WI38 (cell line): ENCODE measurements around the gene CTPS2.

Source experiments
- H3K4me3 ChIP-seq: 2 replicates; pipeline ENCODE4 v1.5.1; 2011; ENCODE audit warnings: low read depth, mild to moderate bottlenecking, control low read depth, low read length
- TF ChIP-seq, protein P1 (sequence below): IDR thresholded peaks from 2 replicates; pipeline ENCODE4 v1.5.1; 2012; ENCODE audit warnings: low read depth, mild to moderate bottlenecking, control low read depth, low read length

The CTPS2 gene

DNA sequence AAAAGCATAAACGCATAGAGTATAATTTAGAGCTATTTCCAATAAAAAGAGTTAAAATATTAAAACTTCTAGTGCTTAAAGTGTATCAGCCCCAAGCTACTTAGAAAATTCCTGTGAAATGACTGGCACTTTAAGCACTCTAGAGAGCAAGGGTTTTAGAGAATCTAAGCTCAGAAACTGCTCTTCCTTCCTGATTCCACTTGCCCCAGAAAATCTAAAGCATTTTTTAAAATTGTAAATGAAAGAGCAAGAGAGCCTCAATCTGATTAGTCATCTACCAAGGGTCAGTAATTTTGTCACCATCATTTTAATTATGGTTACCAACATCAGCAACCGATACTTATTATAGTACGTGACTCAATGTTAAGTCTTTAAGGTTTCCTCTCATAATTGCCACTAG lies 25.0 kb downstream of the CTPS2 start:
- no peak overlapping the region for H3K4me3 ChIP-seq
- TF ChIP-seq, protein P1, sequence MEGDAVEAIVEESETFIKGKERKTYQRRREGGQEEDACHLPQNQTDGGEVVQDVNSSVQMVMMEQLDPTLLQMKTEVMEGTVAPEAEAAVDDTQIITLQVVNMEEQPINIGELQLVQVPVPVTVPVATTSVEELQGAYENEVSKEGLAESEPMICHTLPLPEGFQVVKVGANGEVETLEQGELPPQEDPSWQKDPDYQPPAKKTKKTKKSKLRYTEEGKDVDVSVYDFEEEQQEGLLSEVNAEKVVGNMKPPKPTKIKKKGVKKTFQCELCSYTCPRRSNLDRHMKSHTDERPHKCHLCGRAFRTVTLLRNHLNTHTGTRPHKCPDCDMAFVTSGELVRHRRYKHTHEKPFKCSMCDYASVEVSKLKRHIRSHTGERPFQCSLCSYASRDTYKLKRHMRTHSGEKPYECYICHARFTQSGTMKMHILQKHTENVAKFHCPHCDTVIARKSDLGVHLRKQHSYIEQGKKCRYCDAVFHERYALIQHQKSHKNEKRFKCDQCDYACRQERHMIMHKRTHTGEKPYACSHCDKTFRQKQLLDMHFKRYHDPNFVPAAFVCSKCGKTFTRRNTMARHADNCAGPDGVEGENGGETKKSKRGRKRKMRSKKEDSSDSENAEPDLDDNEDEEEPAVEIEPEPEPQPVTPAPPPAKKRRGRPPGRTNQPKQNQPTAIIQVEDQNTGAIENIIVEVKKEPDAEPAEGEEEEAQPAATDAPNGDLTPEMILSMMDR = no peak

DNA sequence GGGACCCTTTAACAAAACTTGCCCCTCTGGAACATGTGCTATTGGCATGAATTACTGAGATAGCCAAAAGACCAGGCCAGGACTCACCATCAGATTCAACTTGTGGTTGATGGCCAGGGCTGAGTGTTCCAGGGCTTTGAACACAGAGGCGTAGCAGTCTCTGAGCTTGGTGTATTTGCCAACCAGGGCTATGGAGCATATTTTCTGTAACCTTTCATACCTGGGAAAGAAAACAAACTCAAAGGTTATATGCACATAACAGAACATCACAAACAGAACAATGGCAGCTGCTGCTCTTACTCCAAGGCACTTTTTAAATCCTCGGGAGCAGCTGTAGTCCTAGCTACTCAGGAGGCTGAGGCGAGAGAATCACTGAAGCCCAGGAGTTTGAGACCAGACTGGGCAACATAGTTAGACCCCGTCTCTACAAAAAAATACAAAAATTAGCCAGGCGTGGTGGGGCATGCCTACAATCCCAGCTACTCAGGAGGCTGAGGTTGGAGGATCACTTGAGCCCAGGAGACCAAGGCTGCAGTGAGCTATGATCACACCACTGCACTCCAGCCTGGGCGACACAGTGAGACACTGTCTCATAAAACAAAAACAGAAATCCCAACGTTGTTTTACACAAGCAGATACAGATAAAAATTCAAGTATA lies 29.3 kb downstream of the CTPS2 start:
- H3K4me3 ChIP-seq = no peak overlapping the region
- TF ChIP-seq, protein P1 = no peak

DNA sequence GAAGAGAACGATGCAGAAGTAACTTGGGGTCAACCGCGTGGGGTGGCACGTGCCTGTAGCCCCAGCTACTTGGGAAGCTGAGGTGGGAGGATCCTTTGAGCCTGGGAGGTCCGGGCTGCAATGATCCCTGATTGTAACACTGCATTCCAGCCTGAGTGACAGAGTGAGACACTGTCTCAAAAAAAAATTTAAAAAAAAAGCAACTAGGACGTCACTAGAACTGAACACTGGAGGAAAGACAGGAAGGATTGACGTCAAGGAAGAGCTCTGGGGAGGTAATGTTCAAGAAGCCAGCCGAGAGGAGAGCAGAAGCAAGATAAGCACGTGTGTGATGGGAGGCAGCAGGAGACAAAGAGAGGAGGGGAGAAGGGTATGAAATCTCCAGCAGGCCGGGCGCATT lies 33.8 kb downstream of the CTPS2 start:
- TF ChIP-seq, protein P1 = no peak
- no peak overlapping the region for H3K4me3 ChIP-seq

DNA sequence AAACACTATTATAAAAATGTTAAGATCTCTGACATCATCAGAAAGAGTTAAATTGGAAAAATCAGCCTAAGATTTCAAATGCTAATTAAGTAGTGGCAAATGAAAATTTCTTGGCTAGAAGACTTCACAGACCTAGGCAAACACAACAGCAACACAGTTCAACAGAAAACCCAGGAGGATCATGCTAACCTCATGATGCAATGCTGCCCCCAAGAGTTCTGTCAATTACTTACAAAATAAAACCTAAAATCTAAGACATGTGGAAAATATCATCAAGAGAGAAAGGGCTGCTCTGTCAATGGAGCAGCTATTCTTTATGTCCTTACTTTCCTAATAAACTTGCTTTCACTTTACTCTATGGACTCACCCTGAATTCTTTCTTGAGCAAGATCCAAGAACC lies 41.5 kb downstream of the CTPS2 start:
- TF ChIP-seq, protein P1 = no peak
- H3K4me3 ChIP-seq = no peak overlapping the region

DNA sequence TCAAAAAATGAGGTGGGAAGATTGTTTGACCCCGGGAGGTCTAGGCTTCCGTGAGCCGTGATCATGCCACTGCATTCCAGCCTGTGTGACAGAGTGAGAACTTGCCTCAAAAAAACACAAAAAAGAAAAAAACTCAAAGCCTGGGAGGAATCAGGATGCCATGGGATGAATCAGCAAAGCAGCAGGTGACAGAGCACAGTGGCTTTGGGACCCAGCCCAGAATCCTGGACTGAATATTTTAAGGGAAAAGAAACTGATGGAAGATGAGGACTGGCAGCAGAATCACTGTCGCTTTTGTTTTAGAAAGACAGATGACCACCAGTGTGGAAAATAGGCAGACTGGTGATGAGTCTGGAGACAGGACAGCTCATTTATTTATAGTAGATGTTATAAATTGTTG lies 45.9 kb downstream of the CTPS2 start:
- H3K4me3 ChIP-seq = no peak overlapping the region
- TF ChIP-seq, protein P1 = no peak

DNA sequence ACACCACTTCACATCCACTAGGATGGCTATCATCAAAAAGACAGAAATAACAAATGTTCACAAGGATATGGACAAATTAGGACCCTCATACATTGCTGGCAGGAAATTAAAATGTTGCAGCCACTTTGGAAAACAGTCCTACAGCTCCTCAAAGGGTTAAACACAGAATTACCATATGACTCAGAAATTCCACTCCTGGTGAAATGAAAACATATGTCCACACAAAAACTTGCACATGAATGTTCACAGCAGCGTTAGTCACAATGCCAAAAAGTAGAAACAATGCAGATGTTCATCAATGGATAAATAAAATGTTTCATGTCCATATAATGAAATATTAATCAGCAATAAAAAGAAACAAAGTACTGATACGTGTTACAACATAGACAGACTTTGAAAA lies 47.4 kb downstream of the CTPS2 start:
- H3K4me3 ChIP-seq = no peak overlapping the region
- TF ChIP-seq, protein P1 = no peak

DNA sequence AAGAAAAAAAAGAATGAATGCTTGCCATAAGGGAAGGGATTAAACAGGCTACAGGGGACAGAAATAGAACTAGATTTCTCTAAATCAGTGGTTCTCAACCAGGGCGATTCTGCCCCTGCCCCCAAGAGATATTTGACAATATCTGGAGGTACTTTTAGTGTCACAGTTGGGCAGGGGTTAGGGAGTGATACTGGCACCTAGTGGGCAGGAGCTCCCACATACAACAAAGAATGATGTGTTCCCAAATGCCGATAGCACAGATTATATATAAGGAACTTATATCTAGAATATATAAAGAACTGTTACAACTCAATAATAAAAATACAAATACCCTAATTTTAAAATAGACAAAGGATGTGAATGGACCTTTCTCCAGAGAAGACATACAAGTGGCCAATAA lies 47.8 kb downstream of the CTPS2 start:
- no peak overlapping the region for H3K4me3 ChIP-seq
- TF ChIP-seq, protein P1 = no peak
